ENCODE results near the gene IL17RA.
"Not testable (repeated sequence)": the region's sequence is repeated elsewhere in the genome, so short reads cannot be mapped to it uniquely, and the experiment has no call there.

Gene IL17RA

DNA sequence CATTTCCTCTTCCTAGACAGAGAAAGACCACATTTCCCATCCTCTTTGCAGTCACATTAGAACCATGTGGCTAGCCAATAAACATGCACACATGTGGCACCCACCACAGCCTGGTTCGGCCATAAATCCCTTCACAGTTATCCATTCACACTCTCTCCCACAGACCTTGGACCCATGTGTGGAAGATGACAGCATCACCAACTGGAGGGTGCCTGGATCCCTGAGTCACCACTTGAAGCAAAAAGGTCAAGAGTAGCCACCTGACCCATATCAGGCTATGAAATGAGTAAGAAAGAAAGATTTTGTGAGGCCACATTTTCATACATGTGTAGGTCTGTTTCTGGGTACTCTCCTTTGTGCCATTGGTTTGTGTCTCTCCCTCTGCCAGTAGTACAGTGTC lies 45.4 kb downstream of the IL17RA start:
- DNase-seq: no peak

DNA sequence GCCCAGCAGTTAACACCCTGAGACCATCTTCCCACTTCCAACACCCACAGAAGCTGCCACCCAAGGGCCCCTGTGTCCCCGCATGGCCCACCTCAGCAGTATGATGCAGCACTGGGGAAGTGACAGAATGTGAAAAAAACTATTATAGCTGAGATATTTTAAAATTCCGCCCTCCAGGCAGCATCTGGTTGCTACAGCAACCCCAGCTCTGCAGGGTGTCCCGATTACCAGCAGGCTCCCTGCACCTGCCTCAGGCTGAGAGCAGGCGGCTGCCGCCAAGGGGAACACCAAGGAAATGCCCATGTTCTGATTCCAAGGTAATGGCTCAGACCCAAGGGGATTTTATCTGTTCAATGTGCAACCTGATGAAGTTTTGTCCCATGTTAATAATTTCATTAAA lies 46.9 kb downstream of the IL17RA start:
- DNase-seq: peak; percentile 11

DNA sequence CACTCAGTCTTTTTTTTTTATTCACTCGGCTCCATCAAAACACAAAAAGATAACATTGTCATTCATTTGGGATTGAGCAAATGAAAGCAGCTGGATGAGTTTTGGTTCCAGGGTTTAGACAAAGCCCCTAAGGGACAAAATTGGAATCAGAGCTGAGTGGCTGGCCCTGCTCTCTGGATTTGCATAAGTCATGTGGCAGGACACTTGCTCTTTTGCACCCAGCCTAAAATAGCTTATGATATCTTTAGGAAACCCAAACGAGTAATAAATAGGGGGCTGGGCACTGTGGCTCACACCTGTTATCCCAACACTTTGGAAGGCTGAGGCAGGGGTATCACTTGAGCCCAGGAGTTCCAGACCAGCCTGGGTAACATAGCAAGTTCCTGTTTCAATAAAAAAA lies 47.3 kb downstream of the IL17RA start:
- no peak for DNase-seq

DNA sequence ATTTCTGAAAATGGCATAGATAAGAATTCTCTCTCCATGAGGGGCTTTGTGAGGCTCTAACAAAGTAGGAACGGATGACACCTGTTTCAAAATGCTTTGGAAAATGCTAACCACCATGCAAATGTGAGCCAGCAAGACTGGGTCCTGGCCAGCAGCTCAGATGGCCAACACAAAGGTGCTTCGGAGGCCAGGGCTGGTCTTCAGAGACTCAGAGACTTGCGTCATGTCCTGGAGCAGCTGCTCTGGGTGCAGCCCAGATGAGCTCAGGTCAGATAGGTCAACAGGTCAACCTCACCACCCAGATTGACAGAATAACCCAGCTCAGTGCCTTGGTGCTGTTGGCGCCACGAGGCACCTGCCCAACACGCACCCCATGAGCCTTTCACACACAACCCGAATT lies 48.3 kb downstream of the IL17RA start:
- DNase-seq: no peak

DNA sequence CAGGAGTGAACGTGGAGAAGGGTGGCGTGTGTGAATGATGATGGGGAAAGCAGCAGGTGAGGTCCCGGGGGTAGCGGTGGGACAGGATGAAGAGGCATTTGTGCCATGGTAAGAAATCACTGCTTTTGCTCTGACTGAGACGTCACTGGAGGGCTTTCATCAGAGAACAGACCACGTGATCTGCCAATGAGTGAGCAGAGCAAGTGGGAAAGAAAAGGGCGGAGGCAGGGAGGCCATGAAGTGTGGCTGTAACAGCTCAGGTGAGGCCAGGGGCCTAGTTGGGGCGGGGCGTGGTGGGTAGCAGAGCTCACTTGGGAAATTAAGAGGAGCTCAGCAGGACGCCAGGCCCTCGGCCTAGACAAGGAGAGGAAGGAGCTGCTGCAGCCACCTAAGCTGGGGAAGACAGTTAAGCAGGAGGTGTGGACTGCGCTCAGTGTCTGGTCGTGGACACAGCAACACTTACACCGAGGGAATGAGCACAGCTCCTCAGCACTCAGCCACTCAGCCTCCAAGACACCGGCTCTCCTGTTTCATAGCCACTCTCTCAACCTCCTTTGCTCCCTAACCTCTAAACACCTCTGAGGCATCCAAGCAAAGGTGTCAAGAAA lies 50.5 kb downstream of the IL17RA start:
- DNase-seq: no peak

DNA sequence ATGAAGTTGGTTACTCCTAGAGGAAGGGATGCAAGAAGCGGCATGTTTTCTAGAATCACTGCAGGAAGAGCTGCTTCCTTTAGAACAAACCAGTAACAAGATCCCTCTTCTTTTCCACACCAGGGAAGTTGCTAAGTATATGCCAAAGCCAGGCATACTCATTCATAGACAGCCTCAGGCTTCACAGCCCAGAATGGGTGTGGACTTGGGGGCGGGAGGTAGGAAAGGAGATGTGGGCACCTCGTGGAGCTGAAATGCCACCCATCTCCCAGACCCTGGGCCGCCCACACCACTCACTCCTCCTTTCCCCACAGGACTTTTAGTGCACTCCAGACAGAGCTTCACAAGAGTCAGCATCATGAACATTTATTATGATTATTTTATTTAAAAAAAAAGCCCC lies 52.4 kb downstream of the IL17RA start:
- DNase-seq: no peak

DNA sequence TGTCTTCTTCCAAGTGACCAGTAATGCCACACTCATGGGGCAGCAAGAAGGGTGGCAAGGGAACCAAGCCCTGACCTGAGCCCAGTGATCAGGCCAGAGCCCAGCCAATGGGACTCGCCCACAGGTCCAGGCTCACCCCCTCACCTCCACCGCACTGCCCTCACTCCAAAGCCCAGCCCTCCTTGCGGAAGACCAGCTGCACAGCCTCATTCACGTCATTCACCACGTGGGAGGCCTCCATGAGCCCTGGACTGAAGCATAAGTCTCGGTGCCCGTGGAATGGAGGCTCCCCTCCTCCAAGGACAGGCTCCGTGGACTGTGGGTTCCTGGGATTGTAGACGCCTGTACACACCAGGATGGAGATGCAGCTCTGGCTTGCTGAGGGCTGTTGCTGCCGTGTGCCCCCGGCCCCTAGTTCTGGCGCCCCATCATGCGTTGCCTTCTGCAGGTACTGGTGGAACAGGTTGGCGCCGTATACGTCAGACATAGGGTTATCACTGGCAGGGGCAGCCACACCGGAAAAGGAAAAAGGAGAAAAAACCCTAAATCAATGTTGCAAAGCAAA lies 53.1 kb downstream of the IL17RA start:
- no peak for DNase-seq

DNA sequence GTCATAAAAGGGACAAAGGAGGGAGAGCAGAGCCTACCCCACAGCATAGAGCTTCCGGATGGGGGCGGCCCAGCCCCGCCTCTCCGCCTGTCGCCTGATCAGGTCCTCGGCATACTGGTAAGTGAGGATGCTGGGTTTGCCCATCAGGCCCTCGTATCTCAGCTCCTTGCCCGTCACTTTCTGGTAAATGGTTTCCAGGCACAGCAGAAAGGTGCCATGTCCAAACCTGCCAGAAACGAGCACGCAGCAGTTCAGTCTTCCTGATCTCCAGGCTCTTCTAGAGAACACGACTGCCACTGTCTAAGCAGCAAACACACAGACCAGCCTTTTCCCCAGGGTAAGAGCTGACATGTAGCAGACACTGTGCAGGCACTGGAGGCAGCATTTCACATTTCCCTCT lies 53.7 kb downstream of the IL17RA start:
- DNase-seq: no peak

DNA sequence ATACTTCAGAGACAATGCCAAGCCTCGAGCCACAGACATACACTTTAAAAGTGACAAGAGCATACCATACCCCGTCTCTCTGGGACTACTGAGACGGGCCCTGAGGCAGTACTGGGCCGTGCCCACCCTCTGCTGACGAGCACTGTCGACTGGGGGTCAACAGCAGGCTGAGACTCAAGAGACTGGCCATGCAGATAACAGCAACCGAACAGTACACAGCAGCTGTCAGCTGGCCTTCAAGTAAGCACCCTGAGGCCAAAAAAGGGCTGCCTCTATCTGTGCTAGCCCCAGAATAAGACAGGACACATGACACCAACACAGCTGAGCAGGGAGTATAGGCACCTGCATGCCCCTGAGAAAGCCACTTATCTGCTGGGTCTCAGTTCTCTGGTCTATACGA lies 55.2 kb downstream of the IL17RA start:
- no peak for DNase-seq

DNA sequence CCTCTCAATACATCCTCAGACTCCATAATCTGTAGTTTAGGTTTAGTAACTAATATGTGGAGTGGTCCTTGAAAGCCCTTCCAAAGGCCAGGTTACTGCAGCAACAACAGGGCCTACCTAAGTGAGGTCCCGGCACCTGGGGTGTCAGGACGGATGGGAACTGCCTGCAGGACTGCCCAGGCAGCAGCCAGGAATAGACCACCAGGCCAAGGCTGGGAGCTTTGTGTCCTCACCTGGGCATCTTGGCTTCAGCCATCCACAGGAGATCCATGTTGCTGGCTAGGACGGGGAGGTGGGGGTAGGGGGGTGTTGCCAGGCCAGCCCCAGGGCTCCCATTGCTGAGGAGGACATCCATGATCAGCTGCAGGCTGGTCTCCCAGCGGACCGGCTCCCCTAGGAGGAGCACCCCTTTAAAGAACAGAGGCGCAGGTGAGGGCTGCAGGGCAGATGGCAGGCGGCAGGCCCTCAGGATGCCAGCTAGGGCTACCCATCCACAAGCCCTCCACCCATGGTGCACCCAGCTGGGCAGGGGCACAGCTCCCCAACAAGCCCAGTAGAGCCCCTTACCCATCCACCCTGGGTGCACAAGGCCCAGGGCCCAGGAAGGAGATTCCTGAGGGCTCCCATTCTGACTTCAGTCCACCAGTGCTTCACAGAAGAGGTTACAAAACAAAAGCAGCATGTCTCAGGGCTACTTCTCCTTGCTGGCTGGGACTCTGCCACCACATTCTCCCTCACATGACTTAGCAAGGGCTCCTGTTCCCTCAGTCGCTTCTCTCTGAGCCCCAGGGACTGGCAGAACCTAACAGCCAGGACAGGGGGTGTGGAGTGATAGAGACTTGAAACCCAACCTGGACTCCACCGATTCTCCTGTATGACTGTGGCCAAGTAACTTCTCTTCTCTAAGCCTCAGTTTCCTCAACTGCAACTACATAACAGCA lies 56.3 kb downstream of the IL17RA start:
- no peak for DNase-seq

DNA sequence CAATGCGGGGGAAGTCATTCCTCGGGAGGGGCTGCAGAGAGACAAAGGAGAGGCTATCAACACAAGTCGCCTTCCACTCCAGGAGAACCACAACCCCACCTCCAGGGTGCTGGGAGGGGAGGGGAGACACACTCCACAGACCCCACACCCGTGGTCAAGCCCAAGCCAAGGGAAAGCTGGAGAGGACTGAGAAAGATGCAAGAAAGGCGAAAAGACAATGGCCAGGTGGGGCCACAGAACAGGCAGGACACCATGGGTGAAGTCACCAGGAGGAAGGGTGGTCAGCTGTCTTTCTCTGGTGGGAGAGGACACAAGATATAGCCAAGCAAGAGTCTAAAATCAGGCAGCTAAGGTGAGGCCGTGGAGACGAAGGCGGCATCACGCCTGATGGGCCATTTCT lies 58.3 kb downstream of the IL17RA start:
- DNase-seq: no peak

DNA sequence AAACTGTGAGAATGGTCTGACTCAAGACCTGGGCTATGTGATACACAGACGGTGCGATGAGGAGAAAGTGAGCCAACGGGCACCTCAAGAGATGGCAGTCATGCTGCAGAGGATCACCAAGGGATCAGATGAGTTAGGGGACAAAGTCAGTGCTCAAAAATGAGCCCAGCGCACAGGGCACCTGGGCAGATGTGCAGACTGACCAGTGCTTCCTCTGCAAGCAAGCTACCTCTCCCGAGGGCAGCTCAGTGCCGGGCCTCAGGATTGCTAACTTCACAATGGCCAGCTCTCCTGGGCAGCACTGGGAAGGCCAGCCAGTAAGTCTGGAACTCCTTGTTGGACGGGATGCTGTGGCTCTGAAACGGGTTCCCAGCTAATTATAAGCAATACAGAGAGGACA lies 59.0 kb downstream of the IL17RA start:
- no peak for DNase-seq

DNA sequence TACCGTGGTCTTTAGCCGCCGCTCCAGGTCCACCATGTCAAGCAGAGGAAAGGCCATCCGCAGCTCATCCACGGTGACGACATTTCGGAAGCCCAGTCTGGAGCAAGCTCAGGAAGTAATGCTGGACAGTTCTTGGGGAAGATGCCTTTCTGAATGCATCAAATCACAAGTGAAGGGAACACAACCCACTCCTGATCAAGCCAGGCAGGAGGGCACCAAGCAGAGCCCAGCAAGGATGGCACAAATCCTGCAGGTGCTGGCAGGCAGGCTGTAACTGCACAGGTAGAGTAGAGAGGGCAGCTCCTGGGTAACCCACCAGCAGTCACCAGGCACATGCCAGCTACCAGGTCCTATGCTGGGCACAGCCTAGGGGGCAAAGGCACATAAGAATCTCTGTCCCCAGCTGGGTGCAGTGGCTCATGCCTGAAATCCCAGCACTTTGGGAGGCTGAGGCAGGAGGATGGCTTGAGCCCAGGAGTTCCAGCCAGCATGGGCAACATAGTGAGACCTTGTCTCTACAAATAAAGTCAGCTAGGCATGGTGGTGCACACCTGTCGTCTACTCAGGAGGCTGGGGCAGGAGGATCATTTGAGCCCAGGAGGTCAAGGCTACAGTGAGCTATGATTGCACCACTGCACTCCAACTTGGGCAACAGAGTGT lies 60.4 kb downstream of the IL17RA start:
- no peak for DNase-seq

DNA sequence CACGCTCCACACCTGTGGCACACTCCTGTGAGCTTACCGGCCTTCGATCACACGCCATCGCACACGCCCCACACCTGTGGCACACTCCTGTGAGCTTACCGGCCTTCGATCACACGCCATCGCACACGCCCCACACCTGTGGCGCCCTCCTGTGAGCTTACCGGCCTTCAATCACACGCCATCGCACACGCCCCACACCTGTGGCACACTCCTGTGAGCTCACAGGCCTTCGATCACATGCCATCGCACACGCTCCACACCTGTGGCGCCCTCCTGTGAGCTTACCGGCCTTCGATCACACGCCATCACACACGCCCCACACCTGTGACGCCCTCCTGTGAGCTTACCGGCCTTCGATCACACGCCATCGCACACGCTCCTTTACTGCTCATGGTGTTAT lies 62.7 kb downstream of the IL17RA start:
- not testable (repeated sequence) for DNase-seq

DNA sequence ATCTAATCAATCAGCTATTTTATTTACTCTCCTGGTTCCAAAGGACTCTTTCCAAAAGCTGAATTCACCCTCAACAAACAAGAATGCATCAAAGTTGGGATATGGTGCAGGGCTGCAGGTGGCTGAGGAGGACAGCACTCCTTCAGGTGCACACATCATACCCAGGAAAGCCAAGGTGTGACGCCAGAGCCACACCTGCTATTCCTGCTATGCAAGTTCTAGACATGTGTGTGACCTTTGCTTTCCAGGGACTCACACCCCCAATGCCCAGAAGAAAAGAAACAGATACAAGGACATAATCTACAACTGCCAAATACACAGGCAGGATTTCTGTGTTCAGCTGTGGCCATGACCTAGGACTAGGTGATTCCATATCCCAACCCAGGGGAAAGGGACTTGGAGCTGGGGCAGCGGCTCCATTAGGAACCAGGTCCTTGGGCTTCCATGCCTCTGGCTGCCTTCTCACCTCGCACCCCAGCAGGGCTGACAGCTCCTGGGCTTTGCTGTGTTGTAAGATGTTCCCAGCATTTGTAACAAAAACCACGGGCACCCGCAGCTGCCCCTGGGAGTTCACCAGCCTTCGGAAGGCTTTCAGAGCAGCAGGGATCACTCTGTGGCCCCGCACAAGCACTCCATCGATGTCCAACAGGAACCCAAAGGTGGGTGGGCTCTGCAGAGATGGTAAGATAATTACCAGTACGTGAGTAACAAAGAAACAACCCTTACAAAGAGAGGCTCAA lies 64.4 kb downstream of the IL17RA start:
- DNase-seq: no peak

DNA sequence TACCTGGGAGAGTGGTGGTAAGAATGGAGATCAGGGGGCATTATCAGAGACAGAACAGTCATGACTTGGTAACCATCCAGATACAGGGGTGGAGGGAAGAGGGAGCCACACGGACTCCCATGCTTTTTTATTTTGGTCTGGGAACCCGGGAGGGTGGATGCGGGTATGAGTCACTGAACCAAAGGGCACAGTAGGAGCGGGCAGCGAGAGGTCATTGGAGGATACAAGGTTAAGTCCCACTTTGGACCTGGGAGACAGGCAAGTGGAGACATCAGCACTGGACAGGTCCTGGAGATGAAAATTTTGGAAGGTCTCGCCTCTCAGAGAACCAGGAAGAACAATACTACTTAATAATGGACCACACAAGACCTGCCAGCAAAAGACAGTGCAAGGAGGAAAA lies 67.5 kb downstream of the IL17RA start:
- no peak for DNase-seq

DNA sequence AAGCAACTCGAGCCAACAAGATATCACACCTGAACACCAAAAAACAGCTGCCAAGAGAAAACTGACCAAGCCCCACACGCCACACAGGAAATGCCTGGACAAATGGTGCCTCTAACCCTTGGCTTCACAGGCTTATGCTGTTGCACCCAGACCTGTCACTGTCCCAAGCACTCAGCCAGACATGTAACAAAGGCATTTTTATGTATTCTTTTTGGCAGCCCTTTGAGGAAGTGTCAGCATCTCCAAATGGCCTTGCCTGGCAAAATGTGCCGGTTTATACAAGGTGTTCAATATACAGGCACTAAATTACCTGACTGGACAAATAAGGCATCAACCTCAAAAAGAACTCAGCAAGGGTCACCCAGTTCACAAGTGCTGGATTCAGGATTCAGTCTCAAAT lies 68.2 kb downstream of the IL17RA start:
- DNase-seq: peak; percentile 76

DNA sequence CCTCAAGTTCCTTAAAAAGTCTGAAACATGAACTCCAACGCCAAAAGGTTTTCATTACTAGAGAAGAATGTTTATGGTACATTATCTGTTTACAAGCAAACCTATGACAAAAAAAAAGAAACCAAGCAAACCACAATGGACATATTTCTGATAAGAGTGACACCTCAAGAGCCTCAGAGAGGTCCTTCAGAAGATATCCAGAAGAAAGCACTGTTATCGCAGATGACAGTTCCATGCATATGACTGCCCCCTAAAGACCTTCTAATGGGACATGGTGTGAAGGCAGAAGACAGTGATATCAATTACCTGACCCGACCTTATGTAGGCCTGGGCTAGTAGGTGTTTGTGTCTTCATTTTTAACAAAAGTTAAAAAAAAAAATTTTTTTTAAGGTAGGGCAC lies 71.1 kb downstream of the IL17RA start:
- DNase-seq: no peak

DNA sequence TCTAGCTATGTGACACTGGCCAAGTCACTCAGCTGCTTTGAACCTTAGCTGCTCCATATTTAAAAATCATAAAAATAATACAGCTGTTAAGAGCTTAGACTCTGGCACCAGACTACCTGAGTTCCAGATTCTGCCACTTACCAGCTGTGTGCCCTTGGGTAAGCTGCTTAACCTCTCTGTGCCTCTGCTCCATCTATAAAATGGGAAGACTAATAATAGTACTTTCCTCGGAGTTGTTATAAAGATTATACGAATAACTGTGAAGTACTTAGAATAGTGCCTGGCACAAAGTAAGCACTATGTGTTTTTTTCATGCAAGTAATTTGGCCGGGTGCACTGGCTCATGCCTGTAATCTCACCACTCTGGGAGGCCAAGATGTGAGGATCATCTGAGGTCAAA lies 72.9 kb downstream of the IL17RA start:
- no peak for DNase-seq

DNA sequence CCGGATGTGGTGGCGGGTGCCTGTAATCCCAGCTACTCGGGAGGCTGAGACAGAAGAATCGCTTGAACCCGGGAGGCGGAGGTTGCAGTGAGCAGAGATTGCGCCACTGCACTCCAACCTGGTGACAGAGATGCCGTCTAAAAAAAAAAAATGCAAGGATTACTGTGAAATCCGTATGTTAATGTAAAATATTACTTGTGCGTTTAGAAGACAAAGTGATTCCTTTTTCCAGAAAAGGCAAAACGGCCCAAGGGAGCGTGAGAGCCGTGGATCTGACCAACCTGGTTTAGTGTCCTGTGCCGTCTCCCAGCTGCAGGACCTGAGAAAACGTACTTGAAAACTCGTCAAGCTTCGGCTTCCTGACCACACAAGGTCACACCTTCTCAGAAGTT lies 73.4 kb downstream of the IL17RA start:
- no peak for DNase-seq

DNA sequence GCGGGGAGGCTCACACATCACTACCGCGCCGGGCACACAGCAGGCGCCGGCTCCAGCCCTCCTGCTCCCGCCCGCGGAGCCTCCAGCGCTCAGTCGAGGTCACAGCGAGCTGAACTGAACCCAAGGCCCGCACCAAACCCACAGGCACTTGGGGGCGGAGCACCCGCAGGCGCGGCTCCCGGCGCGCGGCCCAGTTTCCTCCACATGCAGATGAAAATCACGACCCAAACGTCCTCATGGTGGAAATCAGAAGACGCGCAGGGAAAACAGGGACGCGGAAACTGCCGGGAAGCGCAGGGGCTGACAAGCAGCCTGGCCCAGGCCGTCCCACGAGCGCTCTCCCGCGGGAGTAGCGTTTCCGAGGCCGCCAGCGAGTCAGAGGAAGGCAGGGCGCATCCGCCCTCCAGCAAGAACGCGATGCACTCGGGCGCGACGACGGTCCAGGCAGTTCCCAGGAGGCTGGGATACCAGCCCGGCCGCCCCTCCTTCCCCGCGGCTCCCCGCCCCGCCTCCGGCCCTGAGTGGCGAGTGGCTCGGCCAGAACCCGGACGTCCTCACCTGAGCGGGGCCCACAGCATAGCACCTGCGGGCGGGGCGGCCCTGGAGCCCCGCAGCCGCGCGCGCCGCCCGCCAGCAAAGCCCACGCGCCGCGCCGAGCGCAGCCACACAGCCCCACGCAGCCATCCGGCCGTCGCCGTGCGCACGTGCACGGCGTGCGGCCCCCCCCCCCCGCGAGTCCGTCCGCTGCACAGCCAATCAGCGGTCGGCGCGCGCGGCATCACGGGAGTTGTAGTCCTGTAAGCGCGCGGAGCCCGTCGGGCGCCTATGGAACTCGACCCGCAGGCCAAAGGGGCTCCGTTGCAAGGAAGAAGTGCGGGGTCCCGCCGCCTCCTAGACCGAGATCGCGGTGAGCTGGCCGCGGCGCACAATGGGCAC lies 74.0 kb downstream of the IL17RA start, which contains the start of gene HDHD5:
Gene HDHD5, minus strand, starts transcription at position 710 of the 936 bp plus-strand sequence. Its CDS starts 26 bp downstream, at position 684.
- DNase-seq: peak; percentile 85

DNA sequence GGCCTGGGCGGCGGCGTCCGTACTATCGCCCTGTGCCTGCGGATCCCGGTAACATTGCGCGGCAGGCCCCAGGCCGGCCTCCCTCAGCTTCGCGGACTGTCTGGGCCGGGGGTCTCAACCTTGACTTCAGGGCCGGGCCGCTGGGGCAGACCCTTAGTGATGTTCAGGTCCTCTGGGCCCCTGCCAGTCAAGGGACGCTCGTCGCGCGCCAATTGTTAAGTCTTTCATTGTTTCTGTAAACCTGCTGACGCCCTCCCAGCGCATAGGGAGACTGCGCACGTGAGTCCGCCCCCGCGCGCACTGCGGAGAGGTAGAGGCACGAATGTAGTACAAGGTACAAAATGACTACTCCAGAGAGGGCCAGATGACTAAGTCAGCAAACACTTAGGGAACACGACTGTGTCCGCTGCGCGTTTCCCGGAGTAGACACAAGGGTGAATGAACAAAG lies 74.7 kb downstream of the IL17RA start:
- peak; percentile 39 for DNase-seq

Measured in NCI-H2029 (cell line).